Measurements from ENCODE around the gene BBC3.
"Not testable (repeated sequence)": the region's sequence is repeated elsewhere in the genome, so short reads cannot be mapped to it uniquely, and the experiment has no call there.

BBC3 gene, protein sequence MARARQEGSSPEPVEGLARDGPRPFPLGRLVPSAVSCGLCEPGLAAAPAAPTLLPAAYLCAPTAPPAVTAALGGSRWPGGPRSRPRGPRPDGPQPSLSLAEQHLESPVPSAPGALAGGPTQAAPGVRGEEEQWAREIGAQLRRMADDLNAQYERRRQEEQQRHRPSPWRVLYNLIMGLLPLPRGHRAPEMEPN

DNA sequence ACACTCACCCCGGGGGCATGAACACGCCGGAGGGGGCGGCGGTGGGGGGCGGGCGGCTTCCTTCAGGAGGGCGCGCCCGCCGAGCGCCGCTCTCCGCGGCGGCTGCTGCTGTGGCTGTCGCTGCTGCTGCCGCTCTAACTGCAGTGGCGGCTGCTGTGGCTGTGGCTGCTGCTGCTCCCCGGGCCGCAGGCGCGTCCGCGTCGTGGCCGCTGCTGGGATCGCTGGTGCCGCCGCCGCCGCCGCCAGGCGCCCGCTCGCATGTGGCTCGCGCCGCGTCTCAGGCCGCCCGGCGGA, at the start of gene BBC3:
Gene BBC3 (minus strand): TSS at position 279 of the 294 bp plus-strand sequence. CDS start 2,768 bp downstream, outside the sequence.
- no peak for DNase-seq (ENCODE audit: low read depth)

DNA sequence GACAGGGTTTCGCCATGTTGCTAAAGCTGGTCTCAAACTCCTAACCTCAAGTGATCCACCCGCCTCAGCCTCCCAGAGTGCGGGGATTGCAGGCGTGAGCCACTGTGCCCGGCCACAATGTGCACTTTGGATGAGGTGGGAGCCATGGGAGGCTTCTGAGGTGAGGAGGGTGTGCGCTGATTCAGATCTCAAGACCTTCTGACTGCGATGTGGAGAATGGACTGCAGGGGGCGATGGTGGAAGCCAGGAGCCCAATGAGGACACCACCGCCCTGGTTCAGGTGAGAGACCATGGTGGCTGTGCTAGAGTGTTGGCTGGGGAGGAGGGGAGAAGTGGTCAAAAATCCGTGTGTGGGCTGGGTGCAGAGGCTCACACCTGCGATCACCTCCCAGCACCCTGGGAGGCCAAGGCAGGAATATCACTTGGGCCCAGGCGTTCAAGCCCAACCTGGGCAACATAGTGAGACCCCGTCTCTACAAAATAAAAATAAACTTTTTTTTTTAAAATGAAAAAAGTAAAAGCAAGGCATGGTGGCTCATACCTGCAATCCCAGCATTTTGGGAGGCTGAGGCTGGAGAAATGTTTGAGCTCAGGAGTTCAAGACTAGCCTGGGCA, 49.3 kb upstream of the BBC3 start:
- no peak for DNase-seq (ENCODE audit: low read depth)

GRCh38 chr19:47276513-47276912, 45.5 kb upstream of the BBC3 start:
- not testable (repeated sequence) for DNase-seq (ENCODE audit: low read depth)

- no peak for DNase-seq (ENCODE audit: low read depth)
Measured at GRCh38 chr19:47275791-47276461, 44.9 kb upstream of the BBC3 start.

DNA sequence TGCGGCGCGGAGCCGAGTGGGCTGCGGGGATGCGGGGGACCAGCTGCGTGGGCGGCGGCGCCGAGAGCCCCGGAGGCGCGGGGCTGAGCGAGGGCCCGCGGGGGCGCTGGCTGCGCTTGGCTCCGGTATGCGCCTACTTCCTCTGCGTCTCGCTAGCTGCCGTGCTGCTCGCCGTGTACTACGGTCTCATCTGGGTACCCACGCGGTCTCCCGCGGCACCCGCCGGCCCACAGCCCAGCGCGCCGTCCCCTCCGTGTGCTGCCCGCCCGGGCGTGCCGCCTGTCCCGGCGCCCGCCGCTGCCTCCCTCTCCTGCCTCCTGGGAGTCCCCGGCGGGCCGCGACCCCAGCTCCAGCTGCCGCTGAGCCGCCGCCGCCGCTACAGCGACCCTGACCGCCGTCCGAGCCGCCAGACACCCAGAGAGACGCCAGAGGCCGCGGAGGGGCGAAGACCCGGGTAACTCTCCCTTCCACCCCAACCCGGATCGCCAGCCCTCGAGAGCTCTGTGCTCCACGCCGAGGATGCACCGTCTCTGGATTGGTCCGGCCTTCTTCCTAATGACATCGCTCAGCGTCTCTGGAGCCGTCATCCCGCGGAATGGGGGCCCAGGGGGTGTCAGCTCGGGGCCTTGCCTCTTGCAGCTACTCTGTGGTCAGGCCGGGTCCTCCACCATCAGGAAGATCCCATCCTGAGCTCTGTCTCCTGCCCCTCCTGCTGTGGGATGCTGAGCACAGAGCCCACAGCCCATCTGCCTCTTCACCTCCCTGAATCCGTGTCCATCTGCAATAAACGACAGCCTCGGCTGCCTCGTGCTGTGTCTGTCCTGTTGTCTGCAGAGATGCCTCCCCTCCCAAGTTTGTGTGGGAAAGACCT, 44.1 kb upstream of the BBC3 start:
- DNase-seq (ENCODE audit: low read depth), result no peak

DNA sequence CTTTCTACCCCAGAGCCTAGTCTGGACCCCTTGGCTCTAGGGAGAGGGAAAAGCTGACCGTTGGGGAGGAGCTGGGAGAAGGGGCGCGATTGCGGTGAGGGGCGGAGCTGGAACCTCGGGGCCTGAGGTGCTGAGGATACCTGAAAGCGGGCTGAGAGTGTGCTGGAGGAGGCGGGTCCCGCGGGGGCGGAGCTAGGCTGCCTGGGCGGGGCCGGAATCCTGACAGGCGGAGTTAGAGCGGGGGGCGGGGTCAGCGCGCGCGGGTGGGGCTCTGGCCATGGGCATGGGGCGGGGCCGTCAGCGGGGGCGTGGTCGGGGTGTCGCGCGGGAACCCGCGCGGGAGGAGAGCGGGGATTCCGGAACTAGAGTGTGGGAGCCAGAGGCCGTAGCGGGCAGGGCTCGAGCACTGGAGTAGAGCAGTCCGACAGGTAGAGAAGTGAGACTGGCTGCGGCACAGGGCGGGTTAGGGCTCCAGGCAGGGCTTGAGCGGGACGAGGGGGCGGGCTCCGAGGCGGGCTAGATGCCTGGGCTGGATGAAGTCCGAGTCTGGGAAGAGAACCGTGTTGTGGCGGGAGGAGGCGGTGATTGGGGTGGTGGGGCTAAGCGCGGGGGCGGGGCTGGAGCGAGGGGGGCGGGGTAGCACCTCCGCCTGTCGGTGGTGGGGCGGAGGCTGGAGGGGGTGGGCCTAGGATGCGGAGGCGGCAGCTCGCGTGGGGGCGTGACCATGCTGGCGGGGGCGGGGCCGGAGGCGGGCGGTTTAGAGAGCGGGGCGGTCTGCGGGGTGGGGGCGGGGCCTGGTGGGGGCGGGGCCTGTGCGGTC, 43.3 kb upstream of the BBC3 start, which contains the start of gene INAFM1:
Gene INAFM1 (plus strand): TSS at position 815 of the 820 bp plus-strand sequence. CDS start 35 bp downstream, outside the sequence.
- DNase-seq (ENCODE audit: low read depth), result peak; percentile 47

DNA sequence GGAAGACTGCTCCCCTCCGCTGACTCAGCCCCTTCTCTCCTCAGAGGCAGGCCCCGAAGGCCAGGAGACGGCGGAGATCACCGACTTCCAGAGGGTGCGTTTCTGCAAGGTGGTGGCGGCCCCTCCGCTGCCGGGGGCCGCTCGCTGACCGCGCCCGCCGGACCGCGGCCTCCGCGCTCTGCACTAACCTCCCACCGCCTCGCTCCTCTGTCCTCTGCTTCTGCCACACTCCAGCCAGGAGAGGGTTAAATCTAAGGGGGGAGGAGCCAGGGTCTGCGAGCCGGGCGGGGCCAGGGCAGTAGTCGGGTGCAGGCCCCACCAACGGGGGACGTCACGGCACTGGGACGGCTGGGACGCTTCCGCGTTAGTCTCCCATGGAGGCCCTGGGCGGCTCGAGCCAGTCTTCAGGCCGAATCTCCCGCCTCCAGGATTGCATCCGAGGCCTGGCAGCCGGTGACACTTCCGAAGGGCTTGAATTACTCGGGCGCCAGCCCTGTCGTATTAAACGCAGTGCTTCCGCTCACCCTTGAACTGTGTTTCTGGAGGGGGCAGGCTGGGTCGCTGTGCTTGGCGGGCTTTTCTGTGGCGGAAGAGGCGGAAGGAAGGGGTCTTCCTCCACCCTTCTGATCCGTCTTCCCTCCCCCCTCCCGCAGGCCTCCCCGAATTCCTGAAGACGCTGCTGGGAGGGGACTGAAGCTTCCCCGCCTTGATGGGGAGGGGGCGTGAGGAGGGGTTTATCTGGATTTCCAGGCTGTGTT, 42.5 kb upstream of the BBC3 start:
- peak; percentile 63 for DNase-seq (ENCODE audit: low read depth)

DNA sequence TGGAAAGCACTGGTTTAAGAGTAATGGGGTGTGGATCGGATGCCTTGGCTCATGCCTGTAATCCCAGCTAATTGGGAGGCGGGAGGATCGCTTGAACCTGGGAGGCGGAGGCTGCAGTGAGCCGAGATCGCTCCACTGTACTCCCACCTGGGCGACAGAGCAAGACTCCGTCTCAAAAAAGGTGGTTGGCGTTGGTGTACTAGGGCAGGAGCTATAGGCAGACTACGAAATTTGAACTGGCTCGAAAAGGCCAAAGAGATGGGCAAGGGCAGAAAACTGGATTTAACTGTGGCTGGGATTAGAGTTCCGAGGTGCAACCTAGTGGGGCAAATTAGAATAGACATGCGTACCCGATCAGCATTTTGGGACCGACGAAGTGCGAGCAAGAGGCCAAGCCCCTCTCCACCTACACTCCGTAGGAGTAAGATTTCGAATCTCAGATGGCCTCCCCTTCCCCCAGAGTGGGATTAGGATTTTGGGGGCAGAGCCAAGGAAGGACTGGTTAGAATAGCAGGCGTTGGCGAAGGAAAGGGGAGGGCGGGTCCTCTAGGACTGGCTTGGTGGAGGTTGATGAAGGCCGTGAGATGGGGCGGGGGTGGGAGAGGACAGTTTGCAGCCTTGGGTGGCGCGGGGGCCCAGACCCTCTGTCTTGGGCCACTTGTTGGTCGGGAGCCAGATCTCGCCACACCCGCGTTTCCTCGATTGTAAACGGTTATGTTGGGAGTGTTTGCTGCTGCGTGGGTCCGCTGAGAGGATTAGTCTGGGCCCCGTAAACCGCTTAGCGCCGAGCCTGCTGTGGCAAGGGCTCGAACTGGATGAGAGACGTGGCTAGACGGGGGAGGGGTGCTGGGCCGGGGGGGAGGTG, 41.7 kb upstream of the BBC3 start:
- peak; percentile 36 for DNase-seq (ENCODE audit: low read depth)

- no peak for DNase-seq (ENCODE audit: low read depth)
Measured at GRCh38 chr19:47271949-47272348, 41.0 kb upstream of the BBC3 start.

DNA sequence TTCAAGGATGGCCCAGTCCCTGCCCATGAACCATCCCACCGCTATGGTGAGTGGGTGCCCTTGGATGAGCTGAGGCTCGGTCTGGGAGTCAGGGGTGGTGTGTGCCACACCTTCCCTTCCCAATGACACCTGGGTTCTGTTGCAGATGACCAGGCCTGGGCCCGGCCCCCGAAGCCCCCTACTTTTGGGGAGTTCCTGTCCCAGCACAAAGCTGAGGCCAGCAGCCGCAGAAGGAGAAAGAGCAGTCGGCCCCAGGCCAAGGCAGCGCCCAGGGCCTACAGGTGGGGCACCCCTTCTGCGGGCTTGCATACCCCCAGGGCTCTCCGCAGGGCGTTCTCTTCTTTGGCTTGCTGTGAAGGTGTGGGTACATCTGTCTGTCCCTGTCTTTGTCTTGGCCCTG, 39.4 kb upstream of the BBC3 start:
- no peak for DNase-seq (ENCODE audit: low read depth)

GRCh38 chr19:47269596-47269995, 38.6 kb upstream of the BBC3 start:
- DNase-seq (ENCODE audit: low read depth), result no peak

DNA sequence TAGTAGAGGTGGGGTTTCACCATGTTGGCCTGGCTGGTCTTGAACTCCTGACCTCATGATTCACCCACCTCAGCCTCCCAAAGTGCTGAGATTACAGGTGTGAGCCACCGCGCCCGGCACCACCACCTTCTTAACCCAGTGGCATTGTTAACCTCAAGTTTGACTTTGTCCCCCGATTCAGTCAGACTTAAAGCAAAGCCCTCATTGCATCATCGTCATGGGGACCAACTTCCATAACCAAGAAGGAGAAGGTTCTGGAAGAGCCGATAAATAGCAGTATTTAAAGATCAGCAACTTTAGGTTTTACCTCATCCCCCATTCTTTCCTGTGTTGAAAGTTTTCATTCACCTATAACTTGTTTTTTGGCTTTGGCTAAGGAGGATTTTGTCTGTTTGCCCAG, 37.0 kb upstream of the BBC3 start:
- no peak for DNase-seq (ENCODE audit: low read depth)

- no peak for DNase-seq (ENCODE audit: low read depth)
Measured at GRCh38 chr19:47267350-47267759, 36.4 kb upstream of the BBC3 start.

- DNase-seq (ENCODE audit: low read depth), result no peak
Measured at GRCh38 chr19:47266401-47266941, 35.5 kb upstream of the BBC3 start.

- DNase-seq (ENCODE audit: low read depth), result no peak
Measured at GRCh38 chr19:47264629-47265028, 33.6 kb upstream of the BBC3 start.

- DNase-seq (ENCODE audit: low read depth), result not testable (repeated sequence)
Measured at GRCh38 chr19:47261946-47262793, 31.2 kb upstream of the BBC3 start.

DNA sequence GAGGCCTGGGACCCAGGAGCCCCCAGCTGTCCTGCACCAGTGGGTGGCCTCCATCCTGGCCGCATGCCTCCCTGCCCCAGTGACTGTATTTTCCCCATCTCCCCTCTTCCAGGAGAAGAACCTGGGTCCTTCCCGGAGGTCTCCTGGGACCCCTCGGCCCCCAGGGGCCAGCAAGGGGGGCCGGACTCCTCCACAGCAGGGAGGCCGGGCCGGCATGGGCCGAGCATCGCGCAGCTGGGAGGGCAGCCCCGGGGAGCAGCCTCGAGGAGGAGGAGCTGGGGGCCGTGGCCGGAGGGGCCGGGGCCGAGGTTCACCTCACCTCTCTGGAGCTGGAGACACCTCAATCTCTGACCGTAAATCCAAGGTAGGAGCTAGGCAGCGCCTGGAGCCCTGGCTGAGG, 29.5 kb upstream of the BBC3 start:
- no peak for DNase-seq (ENCODE audit: low read depth)

GRCh38 chr19:47258895-47259555, 28.0 kb upstream of the BBC3 start:
- no peak for DNase-seq (ENCODE audit: low read depth)
